ENCODE measurements around the gene WWTR1. TPM values are rescaled to one million over a fixed set of nuclear protein-coding genes. Genes with fewer than 3 reads are reported as not detected.

Gene WWTR1
- total RNA-seq, 1 experiment from 2014 or later = 87.6 TPM

- in situ Hi-C loops (cut with HindIII; ENCODE audit: low pct_unique_long_range_greater_than_20kb, low sequenced_read_pairs) = no loop called here
- no peak for DNase-seq (ENCODE audit: low read depth, low spot score)
Measured at GRCh38 chr3:149479621-149480325, 178.1 kb downstream of the WWTR1 start.

GRCh38 chr3:149476225-149476624, 181.6 kb downstream of the WWTR1 start:
- DNase-seq (ENCODE audit: low read depth, low spot score) = no peak
- in situ Hi-C loops (cut with HindIII; ENCODE audit: low pct_unique_long_range_greater_than_20kb, low sequenced_read_pairs) = no loop called here

- in situ Hi-C loops (cut with HindIII; ENCODE audit: low pct_unique_long_range_greater_than_20kb, low sequenced_read_pairs) = no loop called here
- no peak for DNase-seq (ENCODE audit: low read depth, low spot score)
Measured at GRCh38 chr3:149475451-149476060, 182.3 kb downstream of the WWTR1 start.

GRCh38 chr3:149474250-149474817, 183.5 kb downstream of the WWTR1 start, which contains the start of gene TM4SF4:
TSS of gene TM4SF4 (plus strand) at chr3:149474697. CDS start at chr3:149474878, 181 bp downstream.
- in situ Hi-C loops (cut with HindIII; ENCODE audit: low pct_unique_long_range_greater_than_20kb, low sequenced_read_pairs) = no loop called here
- DNase-seq (ENCODE audit: low read depth, low spot score) = no peak

GRCh38 chr3:149473357-149474249, 184.2 kb downstream of the WWTR1 start:
- no peak for DNase-seq (ENCODE audit: low read depth, low spot score)
- in situ Hi-C loops (cut with HindIII; ENCODE audit: low pct_unique_long_range_greater_than_20kb, low sequenced_read_pairs) = no loop called here

- in situ Hi-C loops (cut with HindIII; ENCODE audit: low pct_unique_long_range_greater_than_20kb, low sequenced_read_pairs) = no loop called here
- no peak for DNase-seq (ENCODE audit: low read depth, low spot score)
Measured at GRCh38 chr3:149472030-149472797, 185.6 kb downstream of the WWTR1 start.

GRCh38 chr3:149470381-149470780, 187.4 kb downstream of the WWTR1 start:
- DNase-seq (ENCODE audit: low read depth, low spot score) = no peak
- in situ Hi-C loops (cut with HindIII; ENCODE audit: low pct_unique_long_range_greater_than_20kb, low sequenced_read_pairs) = no loop called here

GRCh38 chr3:149468504-149469212, 189.2 kb downstream of the WWTR1 start:
- DNase-seq (ENCODE audit: low read depth, low spot score) = no peak
- in situ Hi-C loops (cut with HindIII; ENCODE audit: low pct_unique_long_range_greater_than_20kb, low sequenced_read_pairs) = no loop called here

Small RNA genes lying within 50 kb of the gene (small RNA-seq; reads per million reads assigned to genes)
- 0 to 0.05 reads per million in 2 experiments for gene RNU6-1098P

Other genes with a start within 250 kb of the WWTR1 start
- gene TM4SF4, start 183.3 kb downstream of the WWTR1 start, total RNA-seq (2014; rRNA removed; shearing (Covaris generic)) = not detected in 2 replicates
- gene COMMD2, start 94.5 kb upstream of the WWTR1 start, total RNA-seq (2014; rRNA removed; shearing (Covaris generic)) = 33.5 and 45.5 TPM in 2 replicates
- 0.08 TPM in 1 of 2 replicates, not detected in the other for gene ANKUB1, start 134.5 kb upstream of the WWTR1 start, total RNA-seq (2014; rRNA removed; shearing (Covaris generic))
- gene RNF13, start 155.2 kb upstream of the WWTR1 start, total RNA-seq (2014; rRNA removed; shearing (Covaris generic)) = 141 and 153 TPM in 2 replicates